Sigmoid colon (tissue), 7 donors: ENCODE results near the gene ALX4. TPM values are rescaled to one million over a fixed set of nuclear protein-coding genes. Genes with fewer than 3 reads are reported as not detected.
A peak's percentile ranks its signal among the peaks of the same experiment; 100 is the strongest.

Source experiments
- DNase-seq: peaks from one replicate; pipeline ENCODE4 v3.0.0-alpha.2; 2019
- H3K27ac ChIP-seq, 4 donors: fragments of 200-600 bp; sonication (generic); one replicate each; pipeline ENCODE4 v1.5.1; 2016 to 2019; ENCODE audit warnings: mild to moderate bottlenecking in 1 of 4
- H3K27me3 ChIP-seq, 3 donors: fragments of 200-600 bp; sonication (generic); one replicate each; pipeline ENCODE4 v1.5.1; 2019; ENCODE audit warnings: mild to moderate bottlenecking in 1 of 3
- H3K36me3 ChIP-seq, 4 donors: fragments of 200-600 bp; sonication (generic); one replicate each; pipeline ENCODE4 v1.5.1; 2016 to 2019
- H3K4me1 ChIP-seq, 4 donors: fragments of 200-600 bp; sonication (generic); one replicate each; pipeline ENCODE4 v1.5.1; 2017 to 2019
- H3K4me3 ChIP-seq, 4 donors: fragments of 200-600 bp; sonication (generic); one replicate each; pipeline ENCODE4 v1.5.1; 2017 to 2019; ENCODE audit warnings: mild to moderate bottlenecking in 2 of 4, moderate library complexity in 1 of 4
- H3K9me3 ChIP-seq, 4 donors: fragments of 200-600 bp in 3 of 4; sonication (generic) in 3 of 4; one replicate each; pipeline versions ENCODE4 v1.5.1 to v1.6.1; 2013 to 2019
- EP300 ChIP-seq, 4 donors: sonication (generic); formaldehyde crosslinking; IDR thresholded peaks; one replicate each; pipeline ENCODE4 v1.6.1; 2017; ENCODE audit warnings: antibody characterized with exemption in 4 of 4
- POLR2A ChIP-seq, 2 donors: fragments of 450-650 bp; IDR thresholded peaks; one replicate each; pipeline ENCODE4 v1.6.1; 2016; ENCODE audit warnings: antibody characterized with exemption in 2 of 2, mild to moderate bottlenecking in 2 of 2, moderate library complexity in 2 of 2
- POLR2AphosphoS5 ChIP-seq, 4 donors: sonication (generic); formaldehyde crosslinking; IDR thresholded peaks; one replicate each; pipeline ENCODE4 v1.6.1; 2017; ENCODE audit warnings: antibody characterized with exemption in 4 of 4
- WGBS, 2 donors: extraction: QIAGEN DNeasy Blood & Tissue Kit; methylation state at CpG; one replicate each; pipeline ENCODE4 v1.1.7; 2013; 5-methylcytosine and 5-hydroxymethylcytosine counted together
- intact Hi-C: fragments of 100-400 bp; cut with DNase I; formaldehyde crosslinking; loops from one replicate; pipeline ENCODE4 v1.15.1; 2023
- polyA plus RNA-seq, 3 donors: library from polyadenylated mRNA; stranded (reverse); fragments of 200-250 nt; gene quantifications; one replicate each; pipeline ENCODE4 v1.2.3, GENCODE V29; 2013
- total RNA-seq, 4 donors: library from RNA; depleted of rRNA; stranded (reverse); fragments of >200 nt; gene quantifications; one replicate each; pipeline ENCODE4 v1.1.0, GENCODE V29; 2016
- TF ChIP-seq, protein P1 (sequence below), 4 experiments: fragments of 450-650 bp in 3 of 4; fragments of 200-600 bp in 1 of 4; IDR thresholded peaks; one replicate each; pipeline ENCODE4 v1.5.1; 2016 to 2019; ENCODE audit warnings: antibody characterized with exemption in 4 of 4, mild to moderate bottlenecking in 3 of 4, moderate library complexity in 2 of 4
- donor health status: healthy with polysubstance abuse.
- donor health status: Bipolar disorder and iron deficiency.
- donor health status: healthy.

Gene ALX4
- total and polyA plus RNA-seq, 7 donors, result not detected

DNA sequence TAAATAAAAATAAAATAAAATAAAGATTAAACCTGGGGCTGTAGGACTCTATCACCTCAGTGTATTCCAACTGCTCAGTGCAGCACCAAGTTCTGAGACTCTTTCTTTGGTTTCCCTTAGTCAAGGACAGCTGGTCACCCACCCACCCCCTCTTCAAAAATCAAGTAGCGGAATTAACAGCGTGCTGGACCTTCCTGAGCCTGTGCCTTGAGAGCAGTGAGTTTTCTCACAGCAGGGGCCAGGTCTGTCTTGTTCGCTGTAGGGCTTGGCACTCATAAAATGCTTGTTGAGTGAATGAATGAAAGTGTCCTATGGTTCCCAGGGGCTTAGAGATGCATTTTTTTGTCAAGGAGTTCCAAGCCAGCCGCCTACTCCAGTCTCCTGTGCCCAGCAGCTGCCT lies 2.9 kb upstream of the ALX4 start:
- Histone ChIP-seq H3K27ac (no peak overlapping the region), H3K9me3 (peaks cover 0 to 4% (median 0%) of the 10 kb centered on the region in 4 donors), H3K36me3 (no peaks in the 10 kb centered on the region), H3K4me1 (peaks cover 0 to 42% (median 37%) of the 10 kb centered on the region in 4 donors), H3K4me3 (no peak overlapping the region), H3K27me3 (peaks cover 77 to 100% (median 98%) of the 10 kb centered on the region in 3 donors)
- 24 to 30% methylated on average over 4 of the region's 4 CpGs for WGBS, 2 donors
- intact Hi-C loops, result no loop called here
- DNase-seq, result no peak
- TF ChIP-seq EP300 (IDR thresholded peaks at IDR 0.05), result no peak
- TF ChIP-seq POLR2AphosphoS5 (IDR thresholded peaks at IDR 0.05), result no peak
- TF ChIP-seq, protein P1, sequence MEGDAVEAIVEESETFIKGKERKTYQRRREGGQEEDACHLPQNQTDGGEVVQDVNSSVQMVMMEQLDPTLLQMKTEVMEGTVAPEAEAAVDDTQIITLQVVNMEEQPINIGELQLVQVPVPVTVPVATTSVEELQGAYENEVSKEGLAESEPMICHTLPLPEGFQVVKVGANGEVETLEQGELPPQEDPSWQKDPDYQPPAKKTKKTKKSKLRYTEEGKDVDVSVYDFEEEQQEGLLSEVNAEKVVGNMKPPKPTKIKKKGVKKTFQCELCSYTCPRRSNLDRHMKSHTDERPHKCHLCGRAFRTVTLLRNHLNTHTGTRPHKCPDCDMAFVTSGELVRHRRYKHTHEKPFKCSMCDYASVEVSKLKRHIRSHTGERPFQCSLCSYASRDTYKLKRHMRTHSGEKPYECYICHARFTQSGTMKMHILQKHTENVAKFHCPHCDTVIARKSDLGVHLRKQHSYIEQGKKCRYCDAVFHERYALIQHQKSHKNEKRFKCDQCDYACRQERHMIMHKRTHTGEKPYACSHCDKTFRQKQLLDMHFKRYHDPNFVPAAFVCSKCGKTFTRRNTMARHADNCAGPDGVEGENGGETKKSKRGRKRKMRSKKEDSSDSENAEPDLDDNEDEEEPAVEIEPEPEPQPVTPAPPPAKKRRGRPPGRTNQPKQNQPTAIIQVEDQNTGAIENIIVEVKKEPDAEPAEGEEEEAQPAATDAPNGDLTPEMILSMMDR (IDR thresholded peaks at IDR 0.05), result no peak
- no peak for TF ChIP-seq POLR2A (IDR thresholded peaks at IDR 0.05)

DNA sequence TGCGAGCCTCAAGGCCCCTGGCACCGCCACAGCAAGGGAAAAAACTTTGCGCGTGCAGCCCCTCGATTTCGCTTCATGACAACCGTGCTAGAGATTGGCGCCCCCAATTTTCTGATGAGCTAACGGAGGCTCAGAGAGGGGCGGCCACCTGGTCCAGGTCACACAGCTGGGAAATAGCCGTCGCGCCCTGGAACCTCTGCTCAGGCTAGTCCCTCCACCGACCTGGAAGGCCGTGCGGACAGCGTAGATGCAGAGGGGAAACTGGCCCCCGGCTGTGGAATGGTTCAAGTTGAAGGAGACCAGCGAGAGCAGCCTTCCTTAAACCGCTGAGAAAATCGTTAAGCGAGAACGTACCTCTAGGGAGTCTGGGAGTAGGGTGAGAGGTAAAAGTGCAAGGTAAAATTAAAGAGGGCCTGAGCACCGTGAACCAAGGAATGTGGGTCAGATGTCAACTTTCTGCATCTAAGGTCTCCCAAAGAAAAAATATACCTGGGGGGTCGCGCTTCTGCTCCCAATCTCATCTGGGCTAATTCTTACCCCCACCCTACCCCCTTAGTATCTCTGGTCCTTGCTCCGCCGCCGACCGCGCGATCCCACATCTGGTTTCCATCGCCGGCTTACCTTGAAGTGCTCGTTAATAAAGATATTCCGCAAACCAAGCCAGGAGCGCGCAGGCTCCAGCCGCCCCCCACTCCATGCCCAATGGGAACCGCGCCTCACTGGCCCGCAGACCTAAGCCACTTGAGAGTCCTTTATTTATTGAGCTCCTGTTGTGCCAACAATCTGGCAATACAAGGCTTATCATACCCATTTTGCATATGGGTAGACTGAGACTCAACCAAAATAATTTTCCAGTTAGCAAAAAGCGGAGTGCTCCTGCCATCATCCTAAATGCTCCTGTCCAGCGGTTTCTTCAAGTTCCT lies 1.7 kb upstream of the ALX4 start:
- Histone ChIP-seq H3K27me3 (peaks cover 77 to 100% (median 98%) of the 10 kb centered on the region in 3 donors), H3K4me3 (no peak overlapping the region), H3K4me1 (peaks cover 0 to 36% (median 31%) of the 10 kb centered on the region in 4 donors), H3K27ac (no peak overlapping the region), H3K9me3 (peaks cover 0 to 4% (median 0%) of the 10 kb centered on the region in 4 donors), H3K36me3 (no peaks in the 10 kb centered on the region)
- intact Hi-C loops, result no loop called here
- 11 to 24% methylated on average over 44 of the region's 44 CpGs for WGBS, 2 donors
- DNase-seq, result no peak
- no peak for TF ChIP-seq POLR2A (IDR thresholded peaks at IDR 0.05)
- no peak for TF ChIP-seq POLR2AphosphoS5 (IDR thresholded peaks at IDR 0.05)
- no peak for TF ChIP-seq EP300 (IDR thresholded peaks at IDR 0.05)
- TF ChIP-seq, protein P1 (IDR thresholded peaks at IDR 0.05), result no peak

DNA sequence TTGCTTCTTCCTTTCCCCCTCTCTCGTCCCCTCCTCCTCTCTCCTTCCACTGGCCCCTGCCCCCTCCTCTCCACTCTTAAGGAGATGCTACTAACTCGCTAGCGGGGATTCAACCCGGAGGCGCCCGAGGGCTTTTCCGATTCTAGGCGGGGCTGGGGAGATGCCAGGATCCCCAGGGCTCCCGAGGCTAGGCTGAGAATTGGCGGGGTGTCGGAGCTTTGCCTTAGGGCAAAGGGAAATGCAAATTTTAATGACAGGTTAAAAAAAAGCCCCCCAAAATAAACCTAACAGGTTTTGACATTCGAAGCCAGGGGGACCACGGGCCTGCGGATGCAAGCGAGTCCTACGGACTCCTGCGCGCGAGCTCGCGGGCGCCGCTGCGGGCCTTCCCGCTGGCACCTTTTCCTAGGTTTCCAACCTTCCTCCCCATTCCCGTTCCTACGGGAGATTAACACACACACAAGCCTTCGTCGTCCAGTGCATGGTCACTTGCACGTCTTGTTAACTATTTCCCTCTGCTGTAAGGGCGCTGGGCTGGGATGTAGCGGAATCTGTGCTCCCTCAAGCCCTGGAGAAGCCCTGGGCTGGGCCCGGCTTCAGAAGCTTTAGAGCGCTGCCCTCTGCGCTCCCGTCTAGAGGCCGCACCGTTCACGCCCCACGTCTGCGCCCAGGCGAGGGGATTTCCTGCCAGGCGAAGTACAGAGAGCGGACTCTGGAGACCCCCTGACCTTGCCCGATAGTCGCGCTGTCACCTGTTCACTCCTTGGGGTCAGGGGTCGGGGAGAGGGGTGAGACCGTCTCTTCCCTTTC lies 729 bp upstream of the ALX4 start:
- intact Hi-C loops, result no loop called here
- no peak for DNase-seq
- Histone ChIP-seq H3K4me1 (peaks cover 0 to 33% (median 28%) of the 10 kb centered on the region in 4 donors), H3K27me3 (peaks cover 78 to 100% (median 97%) of the 10 kb centered on the region in 3 donors), H3K9me3 (peaks cover 0 to 4% (median 0%) of the 10 kb centered on the region in 4 donors), H3K27ac (no peak overlapping the region), H3K4me3 (no peak overlapping the region), H3K36me3 (no peaks in the 10 kb centered on the region)
- WGBS, 2 donors, result 7 to 10% methylated on average over 49 of the region's 49 CpGs
- TF ChIP-seq POLR2AphosphoS5 (IDR thresholded peaks at IDR 0.05), result no peak
- TF ChIP-seq EP300 (IDR thresholded peaks at IDR 0.05), result no peak
- TF ChIP-seq, protein P1 (IDR thresholded peaks at IDR 0.05), result no peak
- TF ChIP-seq POLR2A (IDR thresholded peaks at IDR 0.05), result no peak

DNA sequence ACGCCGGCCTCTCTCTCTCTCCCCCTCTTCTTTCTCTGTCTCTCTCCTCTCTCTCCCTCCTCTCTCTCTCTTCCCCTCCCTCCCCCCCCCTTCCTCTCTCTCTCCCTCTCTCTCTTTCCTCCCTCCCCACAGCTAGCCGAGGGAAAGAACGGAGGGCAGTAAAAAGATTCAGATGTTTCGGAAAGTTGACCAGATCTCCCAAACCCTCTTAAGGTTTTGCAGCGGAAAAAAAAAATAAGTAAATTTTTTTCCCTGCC lies 195 bp upstream of the ALX4 start:
- no peak for DNase-seq
- intact Hi-C loops, result no loop called here
- H3K27me3 ChIP-seq, result peaks cover 83 to 100% (median 97%) of the 10 kb centered on the region in 3 donors
- TF ChIP-seq, protein P1 (IDR thresholded peaks at IDR 0.05), result no peak
- 7 to 9% methylated on average over 6 of the region's 6 CpGs for WGBS, 2 donors
- peaks cover 0 to 4% (median 0%) of the 10 kb centered on the region in 4 donors for H3K9me3 ChIP-seq
- H3K4me1 ChIP-seq, result peaks cover 0 to 37% (median 33%) of the 10 kb centered on the region in 4 donors
- H3K36me3 ChIP-seq, result no peaks in the 10 kb centered on the region
- H3K27ac ChIP-seq, result no peak overlapping the region
- H3K4me3 ChIP-seq, result peak overlapping the region in 2 of 4 donors; percentile 33 to 34
